HG03432 (cell line): ENCODE data around the gene ARV1.
"Not testable (repeated sequence)": the region's sequence is repeated elsewhere in the genome, so short reads cannot be mapped to it uniquely, and the experiment has no call there.

ENCODE experiments used
- ATAC-seq: cut with Tn5 transposase; IDR thresholded peaks from one replicate; pipeline ENCODE4 v1.9.1; 2021; ENCODE audit warnings: mild to moderate bottlenecking, moderate library complexity; ENCODE audit not compliant: unreplicated experiment

ARV1 gene

DNA sequence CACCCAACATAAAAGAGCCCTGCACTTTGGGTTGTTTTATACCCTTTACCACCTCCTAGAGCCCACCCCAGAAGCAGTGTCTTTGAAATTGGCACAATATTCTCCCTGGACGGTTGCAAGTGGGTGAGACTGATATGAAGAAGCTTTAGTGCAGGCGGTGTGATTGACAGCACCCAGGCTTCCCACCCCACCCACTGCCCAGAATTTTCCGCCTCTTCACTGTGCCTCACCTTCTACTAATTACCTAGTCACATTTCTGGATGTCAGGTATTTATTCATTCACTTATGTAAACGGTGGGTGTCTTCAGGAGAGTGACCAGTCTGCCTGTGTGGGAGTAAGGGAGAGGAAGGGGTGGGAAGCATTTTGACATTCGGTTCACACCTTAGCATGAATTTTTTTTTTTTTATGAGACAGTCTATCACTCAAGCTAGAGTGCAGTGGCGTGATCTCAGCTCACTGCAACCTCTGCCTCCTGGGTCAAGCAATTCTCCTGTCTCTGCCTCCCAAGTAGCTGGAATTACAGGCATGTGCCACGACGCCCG lies 62.9 kb downstream of the ARV1 start:
- ATAC-seq: no peak

DNA sequence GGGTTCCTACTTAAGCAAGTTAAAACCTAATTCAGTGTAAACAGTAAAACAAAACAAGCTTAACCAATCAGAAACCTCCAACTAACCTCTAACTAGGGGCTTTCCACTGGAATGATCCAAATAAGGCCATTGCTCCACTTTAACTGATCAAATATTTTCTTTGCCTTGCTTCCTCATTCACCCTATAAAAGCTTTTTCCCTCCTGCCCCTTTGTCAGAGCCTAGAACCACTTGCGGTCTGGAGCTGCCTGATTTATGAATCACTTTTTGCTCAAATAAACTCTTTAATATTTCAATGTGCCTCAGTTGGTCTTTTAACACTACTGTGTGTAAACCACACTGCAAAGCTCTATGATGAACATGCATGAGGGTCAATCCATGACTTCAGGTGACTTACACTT lies 65.7 kb downstream of the ARV1 start:
- no peak for ATAC-seq

- ATAC-seq: no peak
These were observed 66.4 kb downstream of the ARV1 start for GRCh38 chr1:231045286-231045685.

GRCh38 chr1:231045921-231046729 lies 67.2 kb downstream of the ARV1 start:
- not testable (repeated sequence) for ATAC-seq

- no peak for ATAC-seq
These were observed 68.0 kb downstream of the ARV1 start for GRCh38 chr1:231046730-231047395.

DNA sequence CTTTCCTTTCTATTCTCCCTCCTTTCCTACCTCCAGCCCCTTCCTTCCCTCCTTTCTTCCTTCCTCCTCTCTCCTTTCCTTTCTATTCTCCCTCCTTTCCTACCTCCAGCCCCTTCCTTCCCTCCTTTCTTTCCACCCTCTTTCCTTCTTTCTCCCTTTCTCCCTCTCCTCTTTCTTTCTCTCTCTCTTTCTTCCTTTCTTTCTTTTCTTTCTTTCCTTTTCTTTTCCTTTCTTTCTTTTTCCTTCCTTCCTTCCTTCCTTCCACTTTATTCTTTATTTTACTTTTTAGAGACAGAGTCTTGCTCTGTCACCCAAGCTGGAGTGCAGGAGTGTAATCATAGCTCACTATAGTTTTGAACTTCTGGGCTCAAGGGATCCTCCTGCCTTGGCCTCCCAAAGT lies 68.6 kb downstream of the ARV1 start:
- not testable (repeated sequence) for ATAC-seq

- ATAC-seq: not testable (repeated sequence)
These were observed 69.5 kb downstream of the ARV1 start for GRCh38 chr1:231048419-231048818.

GRCh38 chr1:231049121-231049979 lies 70.5 kb downstream of the ARV1 start:
- ATAC-seq: no peak
